Common myeloid progenitor, CD34-positive (primary cell): ENCODE results near the gene FLT4.

ENCODE experiments used
- CTCF ChIA-PET: fragments of 350-600 bp; sonication (Branson Sonifier 250); formaldehyde crosslinking; loops from one replicate; lab custom pipeline; 2021; ENCODE audit warnings: antibody characterized with exemption; lab: Charles Lee
- POLR2A ChIA-PET: fragments of 350-600 bp; sonication (Branson Sonifier 250); formaldehyde crosslinking; loops from one replicate; lab custom pipeline; 2021; ENCODE audit warnings: antibody characterized with exemption; lab: Charles Lee
- DNase-seq, 3 donors: peaks; one replicate each; pipeline versions ENCODE4 v3.0.0 to v3.0.0-alpha.2; 2013
- H3K27ac ChIP-seq, 2 experiments: 1 replicate in 1 of 2; 2 replicates in 1 of 2; pipeline ENCODE4 v1.7.0; 2013; ENCODE audit warnings: inconsistent platforms in 2 of 2, low read length in 2 of 2, mild to moderate bottlenecking in 2 of 2, low read depth in 1 of 2, moderate library complexity in 1 of 2; ENCODE audit not compliant: severe bottlenecking in 2 of 2, insufficient read depth in 1 of 2, poor library complexity in 1 of 2
- H3K27me3 ChIP-seq, 5 experiments: replicated peaks in 2 of 5; 1 replicate in 3 of 5; 2 replicates in 2 of 5; pipeline versions ENCODE4 v1.6.1 to v1.7.0; 2013; ENCODE audit warnings: low read length in 4 of 5, mild to moderate bottlenecking in 2 of 5, moderate library complexity in 2 of 5, inconsistent platforms in 1 of 5; ENCODE audit not compliant: insufficient read depth in 5 of 5, control insufficient read depth in 4 of 5
- H3K36me3 ChIP-seq, 4 experiments: 1 replicate in 2 of 4; 2 replicates in 2 of 4; pipeline versions ENCODE4 v1.6.1 to v1.7.0; 2013; ENCODE audit warnings: low read length in 3 of 4, control low read depth in 1 of 4, mild to moderate bottlenecking in 1 of 4; ENCODE audit not compliant: control insufficient read depth in 4 of 4, insufficient read depth in 4 of 4
- H3K4me1 ChIP-seq, 4 experiments: 1 replicate in 3 of 4; 2 replicates in 1 of 4; pipeline versions ENCODE4 v1.6.1 to v1.7.1; 2013; ENCODE audit warnings: low read length in 3 of 4, mild to moderate bottlenecking in 3 of 4, control low read depth in 1 of 4, inconsistent platforms in 1 of 4, moderate library complexity in 1 of 4; ENCODE audit not compliant: control insufficient read depth in 4 of 4, insufficient read depth in 4 of 4; ENCODE audit errors: control extremely low read depth in 1 of 4
- H3K4me3 ChIP-seq, 7 experiments: 1 replicate in 4 of 7; 2 replicates in 3 of 7; pipeline versions ENCODE4 v1.5.1 to v1.7.0; 2013; ENCODE audit warnings: mild to moderate bottlenecking in 7 of 7, low read length in 6 of 7, moderate library complexity in 6 of 7, inconsistent platforms in 2 of 7, low read depth in 2 of 7, control low read depth in 1 of 7; ENCODE audit not compliant: insufficient read depth in 4 of 7, control insufficient read depth in 1 of 7; ENCODE audit errors: extremely low read depth in 1 of 7
- H3K9me3 ChIP-seq, 5 experiments: 1 replicate in 4 of 5; 2 replicates in 1 of 5; pipeline versions ENCODE4 v1.6.1 to v1.7.1; 2013; ENCODE audit warnings: low read length in 4 of 5, mild to moderate bottlenecking in 2 of 5, inconsistent platforms in 1 of 5, low read depth in 1 of 5, moderate library complexity in 1 of 5; ENCODE audit not compliant: control insufficient read depth in 4 of 5, insufficient read depth in 2 of 5; ENCODE audit errors: control extremely low read depth in 1 of 5
- WGBS: methylation state at CpG from one replicate; pipeline ENCODE4 v1.1.5; 2013; ENCODE audit not compliant: insufficient coverage; 5-methylcytosine and 5-hydroxymethylcytosine counted together

Gene FLT4

DNA sequence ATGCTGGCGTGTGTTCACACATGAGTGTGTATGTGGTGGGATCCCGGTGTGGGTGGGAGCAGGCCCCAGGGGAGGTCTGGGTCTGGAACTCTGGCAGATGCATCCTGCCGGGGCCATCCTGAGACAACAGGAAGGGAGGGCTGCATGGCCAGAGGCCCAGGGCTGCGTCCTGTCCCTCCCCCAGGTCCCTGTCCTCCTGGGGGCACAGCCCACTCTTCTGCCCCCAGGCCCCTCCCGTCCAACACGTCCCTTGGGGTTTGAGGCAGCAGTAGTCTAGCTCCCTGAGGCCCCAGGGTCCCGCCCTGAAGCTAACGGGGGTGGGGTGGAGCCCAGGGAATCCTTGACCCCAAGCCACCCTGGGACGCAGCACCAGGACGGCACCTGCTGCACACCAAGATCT is 16.6 kb downstream of the FLT4 start:
- Histone ChIP-seq H3K36me3 (no peaks in the 10 kb centered on the region), H3K4me3 (no peak overlapping the region), H3K27ac (no peak overlapping the region), H3K27me3 (no peaks in the 10 kb centered on the region), H3K9me3 (no peaks in the 10 kb centered on the region), H3K4me1 (no peaks in the 10 kb centered on the region)
- 93% methylated on average over 8 of the region's 10 CpGs for WGBS
- peak in 2 of 3 donors; percentile 11 to 20 for DNase-seq
- ChIA-PET POLR2A (no interaction called here), CTCF (no interaction called here)

DNA sequence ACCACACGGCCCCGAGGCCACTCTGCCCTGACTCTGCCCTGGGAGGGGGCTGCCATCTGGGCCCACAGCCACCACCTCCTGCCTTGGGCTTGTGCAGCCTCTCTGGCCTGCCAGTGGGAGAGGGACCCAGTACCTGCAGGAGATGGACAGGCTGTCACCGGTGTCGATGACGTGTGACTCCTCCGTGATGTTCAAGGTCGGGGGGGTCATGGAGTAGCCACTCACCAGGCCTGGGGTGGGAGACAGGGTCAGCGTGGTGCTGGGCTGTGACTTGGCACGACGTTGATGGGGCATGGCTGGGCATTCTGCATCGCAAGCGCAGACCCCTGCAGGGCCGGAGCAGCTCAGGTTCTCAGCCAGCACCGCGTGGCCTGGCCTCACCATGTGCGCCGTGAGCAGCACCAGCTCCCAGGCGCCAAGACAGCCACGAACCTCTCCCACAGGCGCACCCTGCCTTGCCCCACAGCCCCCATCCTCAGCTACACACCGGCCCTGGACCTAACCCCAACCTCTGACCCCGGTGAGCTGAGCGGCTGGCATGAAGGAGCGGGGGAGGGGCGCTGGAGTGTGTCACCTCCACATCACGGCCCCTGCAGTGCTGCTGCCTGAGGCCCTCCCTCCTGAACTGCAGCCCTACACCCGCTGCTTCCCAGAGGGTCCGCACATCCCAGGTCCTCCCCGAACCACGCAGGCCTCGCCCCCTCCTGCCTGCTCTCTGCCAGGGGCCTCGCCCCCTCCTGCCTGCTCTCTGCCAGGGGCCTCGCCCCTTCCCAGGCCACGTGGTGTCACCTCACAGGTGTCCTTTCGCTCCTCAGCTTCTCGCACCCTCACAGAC is 17.6 kb downstream of the FLT4 start:
- H3K9me3 ChIP-seq = no peaks in the 10 kb centered on the region
- H3K36me3 ChIP-seq = no peaks in the 10 kb centered on the region
- H3K4me3 ChIP-seq = no peak overlapping the region
- no peaks in the 10 kb centered on the region for H3K4me1 ChIP-seq
- H3K27ac ChIP-seq = no peak overlapping the region
- ChIA-PET POLR2A (no interaction called here), CTCF (no interaction called here)
- WGBS = 95% methylated on average over 35 of the region's 36 CpGs
- DNase-seq = no peak
- H3K27me3 ChIP-seq = no peaks in the 10 kb centered on the region

DNA sequence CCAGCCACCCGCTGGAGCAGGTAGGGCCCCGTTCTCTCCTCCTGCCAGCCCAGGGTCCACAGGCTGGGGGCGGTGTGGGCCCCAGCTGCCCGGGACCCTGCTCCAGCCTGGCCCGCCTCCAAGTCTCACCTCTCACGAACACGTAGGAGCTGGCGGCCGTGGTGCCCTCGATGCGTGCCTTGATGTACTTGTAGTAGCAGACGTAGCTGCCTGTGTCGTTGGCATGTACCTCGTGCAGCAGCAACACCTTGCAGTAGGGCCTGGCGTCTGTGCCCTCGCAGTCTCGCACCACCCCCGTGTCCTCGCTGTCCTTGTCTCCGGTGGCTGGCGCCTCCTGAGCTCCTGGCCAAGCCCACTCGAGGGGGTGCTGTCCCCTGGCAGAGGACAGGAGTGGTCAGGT is 19.0 kb downstream of the FLT4 start:
- WGBS = 95% methylated on average over 22 of the region's 22 CpGs
- CTCF ChIA-PET = no interaction called here

DNA sequence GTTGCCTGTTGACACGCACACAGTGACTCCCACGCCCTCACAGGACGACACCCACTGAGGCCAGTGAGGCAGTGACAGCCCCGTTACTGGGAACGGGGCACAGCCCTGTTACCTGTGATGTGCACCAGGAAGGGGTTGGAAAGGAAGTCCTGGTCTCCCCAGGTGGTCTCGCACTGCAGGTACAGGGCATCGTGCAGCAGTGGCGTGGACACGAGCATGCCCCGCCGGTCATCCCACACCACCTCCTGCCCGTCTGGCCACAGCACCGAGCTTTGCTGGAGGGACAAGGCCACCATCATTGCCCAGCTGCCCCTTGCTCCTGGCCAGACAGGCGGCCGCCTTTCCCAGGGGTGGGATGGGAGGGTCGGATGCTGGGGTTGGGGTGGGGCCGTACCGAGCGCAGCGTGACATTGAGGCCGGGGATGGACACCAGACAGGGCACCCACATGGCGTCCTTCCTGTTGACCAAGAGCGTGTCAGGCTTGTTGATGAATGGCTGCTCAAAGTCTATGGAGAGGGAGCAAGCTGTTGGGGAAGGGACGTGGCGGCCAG is 19.5 kb downstream of the FLT4 start:
- Histone ChIP-seq H3K36me3 (no peaks in the 10 kb centered on the region), H3K4me1 (no peaks in the 10 kb centered on the region), H3K4me3 (no peak overlapping the region), H3K9me3 (no peaks in the 10 kb centered on the region), H3K27me3 (no peaks in the 10 kb centered on the region), H3K27ac (no peak overlapping the region)
- 96% methylated on average over 20 of the region's 25 CpGs for WGBS
- CTCF ChIA-PET = interaction anchor here (0.9 kb wide), 1 partner anchor 14 kb away, joined by 3 read pairs; no protein-coding TSS in a partner anchor
- DNase-seq = no peak
- POLR2A ChIA-PET = no interaction called here

More for the DNA sequence above, 19.0 kb downstream of the FLT4 start:
- POLR2A ChIA-PET = no interaction called here
- H3K9me3 ChIP-seq = no peaks in the 10 kb centered on the region
- no peak overlapping the region for H3K27ac ChIP-seq
- no peaks in the 10 kb centered on the region for H3K36me3 ChIP-seq
- no peaks in the 10 kb centered on the region for H3K27me3 ChIP-seq
- DNase-seq = no peak
- no peaks in the 10 kb centered on the region for H3K4me1 ChIP-seq
- no peak overlapping the region for H3K4me3 ChIP-seq

DNA sequence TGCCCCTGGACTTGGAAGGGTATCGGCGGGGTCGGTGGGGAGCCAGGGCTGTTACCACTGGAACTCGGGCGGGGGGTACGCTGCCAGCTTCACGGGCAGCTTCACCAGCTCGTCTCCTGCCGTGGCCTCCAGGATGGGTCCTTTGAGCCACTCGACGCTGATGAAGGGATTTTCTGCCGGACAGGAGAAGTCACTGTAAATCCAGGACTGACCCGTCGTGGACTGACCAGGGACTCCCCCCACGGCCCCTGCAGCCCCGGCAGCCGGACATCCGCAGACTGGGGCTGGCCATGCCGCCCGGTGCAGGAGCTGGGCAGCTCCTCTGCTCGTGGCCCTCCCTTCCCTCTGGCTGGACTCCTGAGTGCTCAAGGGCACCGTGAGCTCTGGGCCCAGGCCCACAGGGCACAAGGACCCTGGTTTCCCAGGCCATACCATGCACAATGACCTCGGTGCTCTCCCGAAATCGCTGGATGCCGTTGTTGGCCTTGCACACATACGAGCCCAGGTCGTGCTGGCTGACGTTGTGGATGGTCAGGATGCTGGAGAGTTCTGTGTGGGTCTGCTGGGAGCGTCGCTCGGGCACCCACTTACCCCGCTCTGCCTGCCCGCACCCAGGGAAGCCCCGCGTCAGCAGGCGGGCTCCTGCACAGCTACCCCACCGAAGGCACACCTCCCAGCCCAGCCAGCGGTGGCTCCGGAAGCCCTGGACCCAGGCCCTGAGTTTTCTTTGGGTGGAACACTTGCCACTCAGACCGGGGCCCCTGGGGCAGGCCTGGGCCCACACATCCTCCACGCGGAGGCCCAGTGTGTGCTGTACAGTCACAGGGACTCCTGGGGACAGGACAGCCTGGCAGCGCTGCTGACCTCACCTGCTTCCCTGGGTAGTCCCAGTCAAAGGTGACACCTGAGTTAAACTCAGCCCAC is 20.3 kb downstream of the FLT4 start:
- Histone ChIP-seq H3K36me3 (no peaks in the 10 kb centered on the region), H3K4me3 (no peak overlapping the region), H3K9me3 (no peaks in the 10 kb centered on the region), H3K4me1 (no peaks in the 10 kb centered on the region), H3K27ac (no peak overlapping the region), H3K27me3 (no peaks in the 10 kb centered on the region)
- DNase-seq = no peak
- ChIA-PET CTCF (interaction anchor here (0.9 kb wide), 1 partner anchor 13 kb away, joined by 3 read pairs; no protein-coding TSS in a partner anchor), POLR2A (no interaction called here)
- WGBS = 93% methylated on average over 37 of the region's 44 CpGs

DNA sequence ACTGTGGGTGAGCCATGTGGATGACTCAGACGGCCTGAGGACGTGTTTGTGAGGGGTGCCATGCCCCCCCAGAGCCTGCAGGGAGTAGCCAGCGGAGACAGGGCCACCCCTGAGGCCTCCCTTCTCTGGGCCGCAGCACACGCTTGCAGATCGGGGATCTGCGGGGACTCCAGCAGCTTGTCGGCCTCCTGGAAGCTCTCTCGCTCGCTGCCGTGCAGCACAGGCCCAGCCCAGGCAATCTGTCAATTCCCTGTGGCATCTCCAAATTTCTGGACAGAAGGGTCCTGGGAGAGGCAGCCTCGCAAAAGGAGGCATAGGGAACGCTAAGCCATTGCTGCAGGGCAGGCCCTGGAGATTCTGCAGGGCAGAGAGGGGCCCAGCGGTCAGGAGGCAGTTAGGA is 21.2 kb downstream of the FLT4 start:
- Histone ChIP-seq H3K9me3 (no peaks in the 10 kb centered on the region), H3K27me3 (no peaks in the 10 kb centered on the region), H3K4me1 (peaks cover 0 to 6% (median 1%) of the 10 kb centered on the region in 4 experiments), H3K27ac (no peak overlapping the region), H3K4me3 (no peak overlapping the region), H3K36me3 (no peaks in the 10 kb centered on the region)
- ChIA-PET CTCF (no interaction called here), POLR2A (no interaction called here)
- no peak for DNase-seq
- 95% methylated on average over 14 of the region's 14 CpGs for WGBS
